Measurements from ENCODE around the gene NEK1.
A peak's percentile ranks its signal among the peaks of the same experiment; 100 is the strongest.

Gene NEK1

DNA sequence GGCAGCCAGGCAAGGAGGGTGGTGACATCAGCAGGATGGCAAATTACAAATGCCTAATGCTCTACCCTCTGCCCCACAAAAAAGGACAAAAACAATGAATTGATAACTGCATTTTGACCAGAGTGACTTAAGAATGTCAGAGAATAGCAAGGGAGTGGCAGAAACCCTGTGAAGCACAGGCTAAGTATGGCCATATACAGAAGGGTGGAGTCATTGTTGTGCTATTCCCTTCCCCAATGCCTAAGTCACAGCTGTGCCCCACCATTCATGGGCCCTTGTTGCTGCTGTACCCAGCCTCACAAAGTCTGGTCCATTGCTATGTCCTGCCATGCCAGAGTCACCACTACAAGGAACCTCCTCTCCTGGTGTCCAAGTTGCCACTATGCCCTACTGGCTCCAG is 123.1 kb downstream of the NEK1 start:
- no peaks in the 10 kb centered on the region for H3K36me3 ChIP-seq (ENCODE audit: low read length)
- H3K79me2 ChIP-seq (ENCODE audit: insufficient read depth, low read length) = no peaks in the 10 kb centered on the region
- TF ChIP-seq EZH2phosphoT487 (conservative IDR thresholded peaks at IDR 0.05; ENCODE audit: low read length) = no peak
- TF ChIP-seq, protein P1, sequence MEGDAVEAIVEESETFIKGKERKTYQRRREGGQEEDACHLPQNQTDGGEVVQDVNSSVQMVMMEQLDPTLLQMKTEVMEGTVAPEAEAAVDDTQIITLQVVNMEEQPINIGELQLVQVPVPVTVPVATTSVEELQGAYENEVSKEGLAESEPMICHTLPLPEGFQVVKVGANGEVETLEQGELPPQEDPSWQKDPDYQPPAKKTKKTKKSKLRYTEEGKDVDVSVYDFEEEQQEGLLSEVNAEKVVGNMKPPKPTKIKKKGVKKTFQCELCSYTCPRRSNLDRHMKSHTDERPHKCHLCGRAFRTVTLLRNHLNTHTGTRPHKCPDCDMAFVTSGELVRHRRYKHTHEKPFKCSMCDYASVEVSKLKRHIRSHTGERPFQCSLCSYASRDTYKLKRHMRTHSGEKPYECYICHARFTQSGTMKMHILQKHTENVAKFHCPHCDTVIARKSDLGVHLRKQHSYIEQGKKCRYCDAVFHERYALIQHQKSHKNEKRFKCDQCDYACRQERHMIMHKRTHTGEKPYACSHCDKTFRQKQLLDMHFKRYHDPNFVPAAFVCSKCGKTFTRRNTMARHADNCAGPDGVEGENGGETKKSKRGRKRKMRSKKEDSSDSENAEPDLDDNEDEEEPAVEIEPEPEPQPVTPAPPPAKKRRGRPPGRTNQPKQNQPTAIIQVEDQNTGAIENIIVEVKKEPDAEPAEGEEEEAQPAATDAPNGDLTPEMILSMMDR (IDR thresholded peaks at IDR 0.05; ENCODE audit: insufficient read depth, low read length, poor library complexity, severe bottlenecking) = no peak
- no peaks in the 10 kb centered on the region for H3K9me2 ChIP-seq (replicated peaks; ENCODE audit: insufficient read depth, low read length)
- no peak overlapping the region for H2AFZ ChIP-seq (ENCODE audit: low read depth, low read length, severe bottlenecking)
- no peaks in the 10 kb centered on the region for H4K20me1 ChIP-seq (ENCODE audit: low read depth, low read length)
- no peak overlapping the region for H3K27ac ChIP-seq (ENCODE audit: low read depth, low read length)
- no peaks in the 10 kb centered on the region for H3K9me3 ChIP-seq (ENCODE audit: insufficient read depth, low read length)
- no peaks in the 10 kb centered on the region; the same call in 1 of the 2 replicates for H3F3A ChIP-seq (ENCODE audit: insufficient read depth)
- H3K4me2 ChIP-seq (ENCODE audit: low read depth, low read length, poor library complexity, severe bottlenecking) = no peak overlapping the region
- H3K27me3 ChIP-seq (ENCODE audit: low read length) = no peaks in the 10 kb centered on the region
- no peak overlapping the region for H3K4me3 ChIP-seq (ENCODE audit: insufficient read depth, low read length, poor library complexity, severe bottlenecking)
- H3K9ac ChIP-seq (ENCODE audit: low read length) = no peak overlapping the region

DNA sequence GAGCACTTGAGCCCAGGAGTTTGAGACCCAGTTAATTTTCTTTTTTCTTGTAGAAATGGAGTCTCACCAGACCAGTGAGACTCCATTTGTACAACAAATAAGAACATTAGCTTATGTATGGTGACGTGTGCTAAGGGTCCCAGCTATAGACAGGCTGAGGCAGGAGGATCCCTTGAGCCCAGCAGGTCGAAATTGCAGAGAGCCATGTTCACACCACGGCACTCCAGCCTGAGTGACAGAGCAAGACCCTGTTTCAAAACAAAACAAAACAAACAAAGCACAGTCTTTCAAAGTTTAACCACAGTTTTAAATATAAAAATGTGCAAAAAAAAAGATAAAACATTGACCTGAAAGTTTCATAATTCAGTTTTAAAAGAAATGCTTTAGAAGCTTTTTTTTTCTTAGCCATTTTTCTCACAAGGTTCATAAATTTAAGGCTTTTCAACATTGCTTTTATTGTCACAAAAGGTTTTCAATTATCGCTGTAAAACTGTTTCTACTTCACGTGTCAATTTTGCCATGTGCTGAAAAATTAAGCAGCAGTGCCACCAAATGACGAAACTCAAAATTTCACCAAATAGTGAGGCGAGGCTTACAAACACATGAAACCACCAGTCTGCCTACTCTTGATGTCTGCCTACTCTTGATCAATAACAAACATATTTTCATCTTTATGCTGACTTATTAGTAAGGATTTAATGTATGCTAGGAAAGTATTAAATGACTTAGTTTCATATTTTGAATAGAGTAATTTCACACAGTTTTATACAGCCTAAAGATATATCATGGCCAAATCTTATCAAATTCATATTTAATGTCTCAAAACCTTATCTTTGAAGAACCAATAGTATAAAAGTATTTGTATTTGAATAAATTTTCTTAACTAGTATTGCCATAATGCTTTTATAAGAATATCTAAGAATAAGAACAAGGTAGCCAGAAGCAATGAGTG is 126.3 kb downstream of the NEK1 start:
- no peak overlapping the region for H3K27ac ChIP-seq (ENCODE audit: low read depth, low read length)
- H3K27me3 ChIP-seq (ENCODE audit: low read length) = no peaks in the 10 kb centered on the region
- TF ChIP-seq EZH2phosphoT487 (conservative IDR thresholded peaks at IDR 0.05; ENCODE audit: low read length) = no peak
- TF ChIP-seq, protein P1 (IDR thresholded peaks at IDR 0.05; ENCODE audit: insufficient read depth, low read length, poor library complexity, severe bottlenecking) = peak; percentile 31
- H4K20me1 ChIP-seq (ENCODE audit: low read depth, low read length) = no peaks in the 10 kb centered on the region
- no peak overlapping the region for H3K4me3 ChIP-seq (ENCODE audit: insufficient read depth, low read length, poor library complexity, severe bottlenecking)
- H3K79me2 ChIP-seq (ENCODE audit: insufficient read depth, low read length) = no peaks in the 10 kb centered on the region
- no peaks in the 10 kb centered on the region for H3K36me3 ChIP-seq (ENCODE audit: low read length)
- no peak overlapping the region for H3K4me2 ChIP-seq (ENCODE audit: low read depth, low read length, poor library complexity, severe bottlenecking)
- H3K9ac ChIP-seq (ENCODE audit: low read length) = no peak overlapping the region
- no peak overlapping the region for H2AFZ ChIP-seq (ENCODE audit: low read depth, low read length, severe bottlenecking)
- no peaks in the 10 kb centered on the region for H3K9me2 ChIP-seq (replicated peaks; ENCODE audit: insufficient read depth, low read length)
- H3K9me3 ChIP-seq (ENCODE audit: insufficient read depth, low read length) = no peaks in the 10 kb centered on the region
- no peaks in the 10 kb centered on the region for H3F3A ChIP-seq (ENCODE audit: insufficient read depth)

DNA sequence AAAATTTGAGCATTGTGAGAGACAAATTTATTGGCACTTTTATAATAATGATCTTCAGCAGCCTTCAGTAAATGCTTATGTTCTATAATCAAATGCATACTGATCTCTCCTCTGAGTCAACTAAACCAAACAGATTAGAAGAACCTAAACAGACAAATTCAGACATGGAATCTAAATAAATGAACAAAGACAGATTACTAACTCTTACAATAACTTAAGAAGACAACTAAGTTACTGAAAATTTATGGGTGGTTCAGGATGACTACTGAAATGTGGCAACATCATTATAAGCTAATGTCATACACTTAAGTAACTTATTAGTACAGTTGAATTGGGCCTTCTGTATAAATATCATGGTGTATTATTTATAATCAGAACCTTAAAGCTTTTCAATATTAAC is 127.3 kb downstream of the NEK1 start:
- no peaks in the 10 kb centered on the region for H3K36me3 ChIP-seq (ENCODE audit: low read length)
- H3K9ac ChIP-seq (ENCODE audit: low read length) = no peak overlapping the region
- H3K79me2 ChIP-seq (ENCODE audit: insufficient read depth, low read length) = no peaks in the 10 kb centered on the region
- no peaks in the 10 kb centered on the region for H4K20me1 ChIP-seq (ENCODE audit: low read depth, low read length)
- no peaks in the 10 kb centered on the region for H3K9me3 ChIP-seq (ENCODE audit: insufficient read depth, low read length)
- H3K9me2 ChIP-seq (replicated peaks; ENCODE audit: insufficient read depth, low read length) = no peaks in the 10 kb centered on the region
- no peak overlapping the region for H3K4me3 ChIP-seq (ENCODE audit: insufficient read depth, low read length, poor library complexity, severe bottlenecking)
- no peak for TF ChIP-seq EZH2phosphoT487 (conservative IDR thresholded peaks at IDR 0.05; ENCODE audit: low read length)
- TF ChIP-seq, protein P1 (IDR thresholded peaks at IDR 0.05; ENCODE audit: insufficient read depth, low read length, poor library complexity, severe bottlenecking) = no peak
- no peaks in the 10 kb centered on the region for H3F3A ChIP-seq (ENCODE audit: insufficient read depth)
- H3K27me3 ChIP-seq (ENCODE audit: low read length) = no peaks in the 10 kb centered on the region
- no peak overlapping the region for H2AFZ ChIP-seq (ENCODE audit: low read depth, low read length, severe bottlenecking)
- no peak overlapping the region for H3K4me2 ChIP-seq (ENCODE audit: low read depth, low read length, poor library complexity, severe bottlenecking)
- H3K27ac ChIP-seq (ENCODE audit: low read depth, low read length) = no peak overlapping the region
